Measurements from ENCODE around the gene IFIT1.
"Not testable (repeated sequence)": the region's sequence is repeated elsewhere in the genome, so short reads cannot be mapped to it uniquely, and the experiment has no call there.

IFIT1 gene

GRCh38 chr10:89389254-89389653 lies 3.2 kb upstream of the IFIT1 start:
- DNase-seq (ENCODE audit: insufficient read length, low spot score) (no peak), FAIRE-seq (no peak)
- no peak for TF ChIP-seq CTCF (IDR thresholded peaks at IDR 0.05; ENCODE audit: insufficient read depth, missing control alignments)

GRCh38 chr10:89390476-89391225 lies 1.8 kb upstream of the IFIT1 start:
- DNase-seq (ENCODE audit: insufficient read length, low spot score) = no peak
- TF ChIP-seq CTCF (IDR thresholded peaks at IDR 0.05; ENCODE audit: insufficient read depth, missing control alignments) = no peak
- FAIRE-seq = no peak

DNA sequence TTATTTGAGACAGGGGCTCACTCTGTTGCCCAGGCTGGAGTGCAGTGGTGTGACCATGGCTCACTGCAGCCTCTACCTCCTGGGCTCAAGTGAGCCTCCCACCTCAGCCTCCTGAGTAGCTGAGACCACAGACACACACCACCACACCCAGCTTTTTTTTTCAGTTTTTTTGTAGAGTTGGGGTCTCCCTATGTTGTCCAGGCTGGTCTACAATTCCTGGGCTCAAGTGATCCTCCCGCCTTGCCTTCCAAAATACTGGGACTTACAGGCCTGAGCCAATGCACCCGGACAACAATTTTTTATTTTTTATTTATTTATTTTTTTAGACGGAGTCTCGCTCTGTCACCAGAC lies 1.2 kb upstream of the IFIT1 start:
- FAIRE-seq; DNase-seq (ENCODE audit: insufficient read length, low spot score): not testable (repeated sequence)

- DNase-seq (ENCODE audit: insufficient read length, low spot score) (no peak), FAIRE-seq (no peak)
- TF ChIP-seq CTCF (IDR thresholded peaks at IDR 0.05; ENCODE audit: insufficient read depth, missing control alignments) = no peak
Observed at GRCh38 chr10:89392974-89393373, 551 bp downstream of the IFIT1 start.

GRCh38 chr10:89393898-89394297 lies 1.5 kb downstream of the IFIT1 start:
- TF ChIP-seq CTCF (IDR thresholded peaks at IDR 0.05; ENCODE audit: insufficient read depth, missing control alignments) = no peak
- no peak for DNase-seq (ENCODE audit: insufficient read length, low spot score)
- FAIRE-seq = no peak

DNA sequence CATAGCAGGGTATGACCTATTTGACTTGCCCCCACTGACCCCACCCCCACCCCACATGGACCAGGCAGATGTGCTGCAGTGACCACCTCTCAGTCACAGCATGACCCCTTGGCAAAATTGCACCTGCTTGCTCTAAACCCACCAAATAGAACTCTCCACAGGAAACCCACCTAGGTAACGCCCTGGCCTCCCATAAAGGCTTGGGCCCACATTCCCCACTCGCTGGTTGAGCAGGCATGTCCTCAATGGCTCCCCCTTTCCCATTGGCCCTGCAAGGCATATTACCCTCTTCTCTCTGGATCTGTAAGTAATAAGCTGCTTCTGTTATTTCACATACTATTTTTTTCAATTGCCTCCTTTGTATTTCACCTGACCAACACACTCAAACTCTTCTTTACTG lies 2.7 kb downstream of the IFIT1 start:
- no peak for FAIRE-seq
- no peak for TF ChIP-seq CTCF (IDR thresholded peaks at IDR 0.05; ENCODE audit: insufficient read depth, missing control alignments)

DNA sequence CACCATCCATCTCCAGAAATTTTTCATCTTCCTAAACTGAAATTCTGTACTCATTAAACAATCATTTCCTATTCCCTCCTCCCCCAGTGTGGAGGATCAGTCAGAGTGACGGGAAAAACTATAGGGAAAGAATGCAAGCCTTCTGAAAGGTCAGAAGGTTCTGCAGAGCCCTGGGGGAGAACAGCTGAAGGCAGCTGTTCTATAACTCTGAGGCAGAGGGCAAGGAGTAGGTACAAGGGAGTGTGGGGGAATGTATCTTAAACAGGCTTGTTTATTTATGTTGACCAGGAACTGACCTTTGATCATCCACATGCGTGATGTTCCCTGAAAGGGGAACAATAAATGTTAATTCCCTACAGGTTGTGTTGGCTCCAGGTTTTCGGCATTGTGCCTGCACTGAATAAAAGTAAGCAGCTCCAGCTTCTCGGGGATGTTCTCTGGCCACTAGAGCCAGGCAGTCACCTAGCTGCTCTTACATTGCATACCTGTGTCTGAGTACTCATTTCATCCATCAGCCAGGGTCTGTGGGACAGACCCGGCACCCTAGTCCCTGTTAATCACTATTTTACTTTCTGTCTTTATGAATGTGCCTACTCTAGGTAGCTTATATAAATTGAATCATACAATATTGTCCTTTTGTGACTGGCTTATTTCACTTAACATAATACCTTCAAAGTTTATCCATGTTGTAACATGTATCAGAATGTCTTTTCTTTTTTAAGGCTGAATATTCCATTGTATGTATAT lies 5.8 kb downstream of the IFIT1 start:
- DNase-seq (ENCODE audit: insufficient read length, low spot score) (no peak), FAIRE-seq (no peak)
- TF ChIP-seq CTCF (IDR thresholded peaks at IDR 0.05; ENCODE audit: insufficient read depth, missing control alignments) = no peak

More for the DNA sequence above, 2.7 kb downstream of the IFIT1 start:
- DNase-seq (ENCODE audit: insufficient read length, low spot score) = no peak
